Kidney tubule cell (primary cell): ENCODE data around the gene MCRIP2.
"Not testable (repeated sequence)": the region's sequence is repeated elsewhere in the genome, so short reads cannot be mapped to it uniquely, and the experiment has no call there.

Source experiments
- DNase-seq: peaks from one replicate; pipeline ENCODE4 v3.0.0-alpha.2; 2018; ENCODE audit warnings: low spot score

MCRIP2 gene, protein sequence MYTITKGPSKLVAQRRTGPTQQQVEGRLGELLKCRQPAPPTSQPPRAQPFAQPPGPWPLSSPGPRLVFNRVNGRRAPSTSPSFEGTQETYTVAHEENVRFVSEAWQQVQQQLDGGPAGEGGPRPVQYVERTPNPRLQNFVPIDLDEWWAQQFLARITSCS

DNA sequence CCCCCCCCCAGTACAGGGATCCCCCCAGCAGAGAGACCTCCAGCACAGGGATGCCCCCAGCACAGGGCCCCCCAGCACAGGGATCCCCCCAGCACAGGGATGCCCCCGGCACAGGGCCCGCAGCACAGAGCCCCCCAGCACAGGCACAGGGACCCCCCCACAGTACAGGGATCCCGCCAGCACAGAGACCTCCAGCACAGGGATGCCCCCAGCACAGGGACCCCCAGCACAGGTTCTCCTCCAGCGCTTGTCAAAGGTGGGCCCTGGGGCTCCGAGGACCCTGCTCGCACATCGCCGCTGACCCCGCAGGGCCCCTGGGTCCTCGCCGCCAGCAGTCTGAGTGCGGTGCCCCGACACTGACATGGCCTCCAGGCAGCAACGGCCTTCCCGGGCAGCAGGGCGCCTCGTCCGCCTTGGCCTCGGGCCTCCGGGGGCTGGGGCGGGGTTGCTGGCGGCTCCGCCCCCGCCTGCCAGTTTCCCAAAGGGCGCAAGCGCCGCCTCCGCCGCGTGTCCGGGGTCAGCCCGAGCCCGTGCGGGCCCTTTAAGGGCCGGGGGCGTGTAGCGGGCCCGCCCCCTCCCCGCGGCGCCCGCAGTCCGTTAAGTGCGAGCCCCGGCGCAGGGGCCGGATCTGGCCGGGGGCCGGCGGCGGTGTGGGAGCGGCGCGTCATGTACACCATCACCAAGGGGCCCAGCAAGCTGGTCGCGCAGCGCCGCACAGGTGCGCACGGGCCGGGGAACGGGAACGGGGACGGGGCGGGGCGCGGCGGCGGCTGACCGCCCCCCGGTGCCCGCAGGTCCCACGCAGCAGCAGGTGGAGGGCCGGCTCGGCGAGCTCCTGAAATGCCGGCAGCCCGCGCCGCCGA is at the start of gene MCRIP2:
MCRIP2 (plus strand) TSS at position 503 of the 863 bp plus-strand sequence; CDS start at position 667, 164 bp downstream.
- peak; percentile 86 for DNase-seq

DNA sequence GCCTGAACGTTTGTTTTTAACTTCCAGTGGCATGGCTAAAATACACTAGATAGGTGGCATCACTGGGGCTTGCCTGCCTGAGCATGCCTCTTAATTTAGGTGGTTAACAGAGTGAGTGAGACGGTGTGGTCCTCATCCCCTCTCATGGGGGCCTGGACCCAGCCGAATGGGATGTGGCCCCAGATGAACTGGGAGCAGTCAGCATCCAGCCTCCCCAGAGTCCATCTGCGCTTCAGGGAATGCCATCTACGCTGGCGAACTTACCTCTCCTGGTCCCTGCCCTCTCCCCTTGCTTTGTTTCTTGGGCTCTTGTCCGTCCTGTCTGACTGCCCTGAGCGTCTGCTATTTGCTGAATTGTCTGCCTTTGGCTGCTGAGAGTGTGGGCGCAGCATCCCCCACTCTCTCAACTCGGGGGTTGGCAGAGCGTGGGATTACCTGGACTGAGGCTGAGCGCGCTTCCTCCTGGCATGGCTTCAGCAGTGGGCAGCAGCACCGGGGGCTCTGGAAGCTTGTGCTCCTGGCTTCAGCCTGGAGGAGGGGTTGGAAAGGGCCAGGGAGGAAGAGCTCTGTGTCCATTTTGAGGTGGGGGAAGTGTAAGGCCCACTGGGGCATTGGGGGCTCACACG is 49.6 kb upstream of the MCRIP2 start:
- no peak for DNase-seq

DNA sequence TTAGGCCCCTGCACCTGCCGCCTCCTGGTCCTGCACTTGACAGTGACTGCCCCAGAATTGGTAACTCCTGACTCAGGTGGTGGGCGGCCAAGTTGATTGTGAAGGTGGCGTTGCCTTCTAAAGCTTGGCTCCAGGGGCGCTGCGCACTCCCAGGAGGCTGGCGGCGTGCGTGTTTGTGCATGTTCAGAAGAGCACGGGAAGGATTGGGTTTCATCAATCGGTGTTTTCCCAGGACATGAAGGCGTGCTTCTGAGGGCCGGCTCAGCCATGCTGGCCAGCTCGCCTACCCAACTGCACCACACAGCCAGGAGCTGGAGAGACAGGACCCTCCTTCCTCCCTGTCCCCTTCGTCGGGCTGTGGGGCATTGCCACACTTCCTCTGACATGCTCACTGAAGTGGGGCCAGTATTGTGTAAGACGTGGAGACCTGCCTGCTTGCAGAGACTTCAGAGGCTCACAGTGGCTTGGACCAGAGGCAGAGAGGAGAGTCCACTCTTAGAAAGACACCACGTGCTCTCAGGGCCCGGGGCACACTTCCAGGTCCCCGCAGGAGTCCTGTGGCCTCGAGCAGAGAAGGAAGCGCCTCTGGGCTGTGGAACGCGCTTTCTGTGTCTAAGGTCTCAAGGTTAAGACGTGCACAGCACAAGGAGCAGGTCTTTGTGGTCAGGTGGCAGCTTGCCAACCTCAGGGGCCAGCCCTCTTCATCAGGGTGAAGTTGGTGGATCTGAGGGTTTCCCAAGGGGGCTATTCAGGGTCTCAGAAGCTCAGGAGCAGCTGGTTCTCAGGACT is 48.9 kb upstream of the MCRIP2 start:
- peak; percentile 52 for DNase-seq

DNA sequence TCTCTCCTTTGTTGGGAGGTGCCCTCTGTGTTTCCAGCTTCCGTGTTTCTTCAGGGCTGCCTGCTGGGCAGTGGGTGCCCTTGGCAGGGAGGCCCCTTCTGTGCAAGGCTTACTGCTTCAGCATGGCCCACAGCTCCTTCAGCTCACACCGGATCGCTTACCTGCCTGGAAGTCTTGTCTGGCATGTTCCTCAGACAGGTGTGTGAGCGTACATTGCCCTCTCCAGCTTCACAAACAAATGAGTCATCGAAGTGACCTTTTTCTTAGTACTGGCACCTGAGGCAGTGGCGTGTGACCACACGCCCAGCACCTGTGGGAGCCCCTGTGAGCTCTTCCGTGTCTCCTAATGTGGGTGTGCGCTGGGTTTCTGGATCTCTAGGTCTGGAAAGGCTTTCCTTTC is 48.2 kb upstream of the MCRIP2 start:
- DNase-seq = peak; percentile 86

DNA sequence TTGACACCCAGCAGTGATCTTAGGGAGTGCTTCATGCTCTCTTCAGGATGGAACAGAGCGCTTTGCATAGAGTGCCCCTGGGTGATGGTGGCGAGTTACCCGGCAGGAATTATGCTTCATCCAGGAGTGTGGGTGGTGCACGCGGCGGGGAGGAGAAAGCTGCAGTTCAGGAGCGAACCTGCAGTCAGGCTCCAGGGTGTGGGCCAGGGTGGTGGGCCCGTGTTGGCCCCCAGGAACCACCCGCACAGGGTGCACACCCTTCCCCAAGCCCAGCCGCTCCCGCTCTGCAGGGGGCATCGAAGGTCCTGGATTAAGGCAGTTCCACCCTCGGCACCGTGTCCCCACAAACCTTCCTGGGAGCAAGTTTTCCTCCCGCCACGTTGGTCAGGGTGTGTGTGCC is 47.8 kb upstream of the MCRIP2 start:
- DNase-seq = no peak

DNA sequence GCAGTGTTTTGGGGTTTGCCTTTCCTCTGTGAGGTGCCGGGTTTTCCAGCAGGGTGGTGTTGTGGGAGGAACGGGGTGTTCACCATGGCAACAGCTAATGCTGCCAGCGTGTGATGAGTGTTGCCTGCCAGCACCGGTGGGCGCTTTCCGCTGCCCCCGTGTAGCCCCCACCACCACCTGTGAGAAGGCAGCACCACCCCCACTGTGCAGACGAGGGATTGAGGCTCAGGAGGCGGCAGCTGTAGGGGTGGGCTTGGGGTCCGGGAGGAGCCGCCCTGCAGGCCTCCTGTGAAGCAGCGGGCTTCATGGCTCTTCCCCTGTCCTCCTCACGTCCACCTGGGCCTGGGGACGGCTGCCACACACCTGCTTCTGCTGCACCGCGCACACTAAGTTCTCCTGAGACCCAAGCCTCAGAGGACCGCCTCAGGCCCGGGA is 46.5 kb upstream of the MCRIP2 start:
- DNase-seq = no peak

DNA sequence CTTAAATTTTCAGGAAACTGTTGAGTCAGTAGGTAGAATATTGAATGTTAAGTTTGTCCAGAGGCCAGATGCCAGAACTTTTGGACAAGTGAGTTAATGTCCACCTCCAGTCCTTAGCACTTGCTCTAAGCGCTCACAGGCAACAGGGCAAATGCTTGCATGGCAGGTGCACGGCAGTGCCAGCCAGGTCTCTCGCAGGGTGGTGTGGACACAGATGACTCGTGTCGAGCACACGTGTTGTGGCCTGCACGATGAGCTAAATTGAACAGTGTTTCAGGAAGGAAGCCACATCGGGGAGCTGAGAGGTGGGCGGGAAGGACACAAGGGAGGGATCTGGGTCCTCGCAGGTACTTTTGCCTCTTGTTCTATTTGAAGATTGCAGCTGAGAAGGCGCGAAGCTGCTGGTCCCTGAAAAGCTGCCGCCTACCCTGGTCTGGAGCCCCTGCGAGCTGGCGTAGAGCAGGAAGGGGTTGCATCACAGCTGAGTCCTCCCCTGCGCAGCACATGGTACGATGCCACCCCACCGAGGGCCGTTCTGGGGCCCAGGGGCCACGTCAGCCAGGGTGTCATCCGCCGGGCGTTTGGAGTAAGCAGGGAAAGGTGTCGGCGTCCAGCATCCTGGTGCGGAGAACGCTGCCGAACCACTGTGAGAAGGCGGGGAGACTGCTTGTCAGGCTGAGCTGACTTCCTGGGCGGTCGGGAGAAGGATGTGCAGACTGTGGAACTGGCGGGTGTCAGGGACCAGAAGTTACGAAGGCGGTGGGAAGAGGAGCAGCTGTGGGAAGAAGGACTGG is 45.5 kb upstream of the MCRIP2 start:
- peak; percentile 28 for DNase-seq

DNA sequence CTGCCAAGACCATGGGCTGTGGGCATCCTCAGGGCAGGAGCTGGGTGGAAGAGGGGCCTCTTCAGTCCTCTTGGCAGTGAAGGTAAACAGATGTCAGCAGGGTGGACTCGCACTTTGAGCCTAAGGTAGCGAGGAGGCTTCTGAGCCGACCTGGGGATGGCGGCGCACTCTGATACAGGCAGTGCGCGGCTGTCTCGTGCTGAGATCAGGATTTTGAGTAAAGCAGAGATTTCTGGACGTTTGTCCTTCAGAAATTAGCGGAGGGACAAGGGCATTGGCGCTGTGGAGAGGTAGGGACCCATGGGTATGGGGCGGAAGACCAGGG is 44.9 kb upstream of the MCRIP2 start:
- no peak for DNase-seq

DNA sequence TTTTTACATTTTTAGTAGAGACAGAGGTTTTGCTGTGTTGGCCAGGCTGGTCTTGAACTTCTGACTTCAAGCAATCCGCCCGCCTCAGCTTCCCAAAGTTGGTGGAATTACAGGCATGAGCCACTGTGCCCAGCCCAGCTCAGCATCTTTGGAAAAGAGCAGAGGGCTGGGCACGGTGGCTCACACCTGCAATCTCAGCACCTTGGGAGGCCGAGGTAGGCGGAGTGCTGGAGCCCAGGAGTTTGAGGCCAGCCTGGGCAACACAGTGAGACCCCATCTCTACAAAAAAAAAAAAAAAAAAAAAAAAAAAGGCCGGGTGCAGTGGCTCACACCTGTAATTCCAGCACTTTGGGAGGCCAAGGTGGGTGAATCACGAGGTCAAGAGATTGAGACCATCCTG is 44.0 kb upstream of the MCRIP2 start:
- DNase-seq = not testable (repeated sequence)

DNA sequence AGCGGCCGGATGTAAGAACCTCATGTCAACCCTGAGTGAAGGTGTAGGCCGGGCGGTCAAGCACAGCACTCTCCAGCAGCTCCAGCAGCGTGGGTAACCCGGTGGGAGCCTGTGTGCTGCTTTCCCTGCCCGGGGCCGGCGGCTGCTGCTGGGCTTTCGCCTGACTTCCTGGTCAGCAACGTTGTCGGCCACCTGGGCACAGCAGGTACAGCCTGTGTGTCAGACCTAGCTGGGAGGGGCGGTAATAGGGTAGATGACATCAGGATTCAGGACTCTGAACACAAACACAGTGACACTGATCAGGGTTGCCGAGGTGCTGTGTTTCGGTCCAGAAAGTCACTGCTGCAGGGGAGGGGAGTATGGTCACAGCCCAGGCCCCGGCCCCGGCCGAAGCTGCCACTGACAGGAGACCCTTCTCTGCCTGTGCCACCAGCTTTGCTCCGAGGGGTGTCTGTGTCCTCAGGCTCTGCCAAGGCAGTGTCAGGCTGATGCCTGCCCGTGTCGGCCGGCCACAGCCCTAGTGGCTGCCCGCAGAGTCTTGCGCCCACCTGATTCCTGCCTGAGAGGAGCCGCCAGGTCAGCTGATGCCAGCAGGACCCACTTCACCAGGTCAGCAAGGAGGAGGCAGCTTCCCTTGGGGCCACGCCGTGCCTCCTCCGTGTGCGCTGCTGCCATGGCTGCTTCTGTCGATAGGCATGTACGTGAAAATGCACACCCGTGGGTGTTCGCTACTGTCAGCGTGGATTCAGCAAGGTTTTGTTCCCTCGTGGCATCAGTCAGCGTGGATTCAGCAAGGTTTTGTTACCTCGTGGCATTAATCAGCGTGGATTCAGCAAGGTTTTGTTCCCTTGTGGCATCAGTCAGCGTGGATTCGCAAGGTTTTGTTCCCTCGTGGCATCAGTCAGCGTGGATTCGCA is 42.5 kb upstream of the MCRIP2 start:
- peak; percentile 35 for DNase-seq

DNA sequence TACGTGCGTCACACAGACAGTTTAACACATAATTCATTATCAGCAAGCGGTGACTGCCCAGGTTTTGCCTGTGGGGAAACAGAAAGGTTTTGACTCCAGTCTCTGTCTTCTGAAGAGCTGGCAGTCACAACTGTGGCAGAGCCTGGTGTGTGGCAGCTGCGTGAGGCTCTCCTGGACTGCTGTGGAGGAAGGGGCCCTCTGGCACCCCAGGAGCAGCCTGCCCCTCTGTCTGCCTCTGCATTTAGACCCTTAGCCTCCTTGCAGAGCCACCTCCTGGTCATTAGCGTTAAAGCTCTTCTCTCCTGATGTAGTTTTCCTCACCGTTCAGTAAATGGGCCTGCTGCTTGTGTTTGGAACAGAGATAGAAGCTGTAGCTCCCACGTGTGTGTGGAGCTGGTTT is 40.8 kb upstream of the MCRIP2 start:
- no peak for DNase-seq

DNA sequence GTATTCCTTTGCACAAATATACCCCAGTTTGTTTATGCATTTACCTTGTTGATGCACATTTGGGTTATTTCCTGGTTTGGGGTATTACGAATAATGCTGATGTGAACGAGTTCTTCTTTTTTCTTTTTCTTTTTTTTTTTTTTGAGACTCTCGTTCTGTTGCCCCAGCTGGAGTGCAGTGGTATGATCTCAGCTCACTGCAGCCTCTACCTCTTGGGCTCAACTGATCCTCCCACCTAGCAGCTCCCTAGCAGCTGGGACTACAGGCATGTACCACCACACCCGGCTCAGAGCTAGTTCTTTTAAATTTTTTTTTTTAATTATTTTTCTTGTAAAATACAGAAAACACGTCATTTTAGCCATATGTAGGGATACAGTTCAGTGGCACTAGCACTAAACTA is 37.7 kb upstream of the MCRIP2 start:
- no peak for DNase-seq

DNA sequence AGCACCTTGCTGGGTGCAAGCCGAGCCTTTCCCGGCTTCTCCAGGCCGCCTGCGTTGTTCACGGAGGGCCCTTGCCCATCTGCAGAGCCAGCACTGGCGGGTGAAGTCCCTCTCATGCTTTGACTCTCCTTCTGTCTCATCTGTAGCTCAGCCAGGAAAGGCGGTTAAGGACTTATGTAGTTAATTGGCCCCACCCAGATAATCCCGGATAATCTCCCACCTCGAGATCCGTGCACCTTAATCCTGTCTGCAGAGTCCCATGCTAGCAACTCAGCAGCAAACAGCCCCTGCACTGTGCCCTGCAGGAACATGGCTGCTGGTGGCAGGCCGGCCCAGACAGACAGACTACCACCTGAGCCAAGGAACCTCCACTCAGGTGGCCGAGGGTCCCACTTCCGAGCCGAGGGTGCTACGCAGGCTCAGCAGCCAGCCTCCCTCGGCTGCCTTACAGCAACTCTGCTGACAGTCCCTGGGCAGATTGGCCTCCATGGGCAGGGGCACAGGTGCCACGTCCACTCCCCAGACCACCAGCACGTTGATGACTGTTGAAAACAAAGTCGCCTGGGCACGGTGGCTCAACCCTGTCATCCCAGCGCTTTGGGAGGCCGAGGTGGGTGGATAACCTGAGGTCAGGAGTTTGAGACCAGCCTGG is 34.8 kb upstream of the MCRIP2 start:
- no peak for DNase-seq

DNA sequence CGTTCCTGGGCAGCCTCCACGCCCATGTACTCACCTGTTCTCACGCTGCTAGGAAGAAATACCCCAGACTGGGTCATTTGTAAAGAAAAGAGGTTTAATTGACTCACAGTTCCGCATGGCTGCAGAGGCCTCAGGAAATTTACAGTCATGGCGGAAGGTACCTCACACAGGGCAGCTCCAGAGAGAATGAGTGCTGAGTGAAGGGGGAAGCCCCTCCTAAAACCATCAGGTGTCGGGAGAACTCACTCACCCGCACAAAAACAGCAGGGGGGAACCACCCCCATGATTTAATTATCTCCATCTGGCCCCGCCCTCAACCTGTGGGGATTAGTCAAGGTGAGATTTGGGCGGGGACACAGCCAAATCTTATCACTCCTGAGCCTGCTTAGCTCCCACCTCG is 33.6 kb upstream of the MCRIP2 start:
- DNase-seq = peak; percentile 66

DNA sequence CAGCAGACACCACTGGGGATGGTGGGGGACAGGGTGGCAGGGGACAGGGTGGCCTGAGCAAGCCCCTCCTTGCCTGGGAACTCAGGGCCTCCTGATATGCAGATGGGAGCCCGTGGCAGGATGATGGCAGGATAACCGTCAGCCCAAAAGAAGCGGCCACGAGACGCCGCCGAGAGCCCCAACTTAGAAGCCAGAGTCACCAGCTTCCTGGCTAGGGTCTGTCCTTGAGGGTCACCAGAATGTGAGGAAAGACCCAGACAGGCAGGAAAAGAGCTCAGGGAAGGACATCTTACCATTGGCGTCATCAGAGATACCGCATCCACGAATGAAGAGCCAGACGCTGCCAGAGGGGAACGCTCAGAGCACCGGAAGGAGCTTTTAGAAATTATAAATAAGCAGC is 32.3 kb upstream of the MCRIP2 start:
- no peak for DNase-seq

DNA sequence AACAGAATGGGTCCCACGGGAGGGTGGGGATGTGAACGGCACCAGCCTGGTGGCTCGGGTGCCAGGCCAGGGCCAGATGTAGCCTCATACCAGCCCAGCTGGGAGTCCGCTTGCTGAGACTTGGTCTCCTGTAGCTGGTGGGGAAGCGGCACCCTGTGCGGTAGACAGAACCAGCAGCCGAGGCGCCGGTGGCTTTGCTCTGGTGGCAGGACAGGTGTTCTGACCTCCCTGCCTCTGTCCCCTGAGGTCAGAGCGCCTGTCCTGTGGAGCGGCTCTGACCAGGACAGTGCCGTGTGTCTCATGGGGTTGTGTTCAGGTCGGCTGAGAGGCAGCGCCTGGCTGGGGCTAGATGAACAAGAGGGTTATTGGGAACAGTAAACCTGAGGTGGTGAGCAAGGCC is 31.6 kb upstream of the MCRIP2 start:
- no peak for DNase-seq

DNA sequence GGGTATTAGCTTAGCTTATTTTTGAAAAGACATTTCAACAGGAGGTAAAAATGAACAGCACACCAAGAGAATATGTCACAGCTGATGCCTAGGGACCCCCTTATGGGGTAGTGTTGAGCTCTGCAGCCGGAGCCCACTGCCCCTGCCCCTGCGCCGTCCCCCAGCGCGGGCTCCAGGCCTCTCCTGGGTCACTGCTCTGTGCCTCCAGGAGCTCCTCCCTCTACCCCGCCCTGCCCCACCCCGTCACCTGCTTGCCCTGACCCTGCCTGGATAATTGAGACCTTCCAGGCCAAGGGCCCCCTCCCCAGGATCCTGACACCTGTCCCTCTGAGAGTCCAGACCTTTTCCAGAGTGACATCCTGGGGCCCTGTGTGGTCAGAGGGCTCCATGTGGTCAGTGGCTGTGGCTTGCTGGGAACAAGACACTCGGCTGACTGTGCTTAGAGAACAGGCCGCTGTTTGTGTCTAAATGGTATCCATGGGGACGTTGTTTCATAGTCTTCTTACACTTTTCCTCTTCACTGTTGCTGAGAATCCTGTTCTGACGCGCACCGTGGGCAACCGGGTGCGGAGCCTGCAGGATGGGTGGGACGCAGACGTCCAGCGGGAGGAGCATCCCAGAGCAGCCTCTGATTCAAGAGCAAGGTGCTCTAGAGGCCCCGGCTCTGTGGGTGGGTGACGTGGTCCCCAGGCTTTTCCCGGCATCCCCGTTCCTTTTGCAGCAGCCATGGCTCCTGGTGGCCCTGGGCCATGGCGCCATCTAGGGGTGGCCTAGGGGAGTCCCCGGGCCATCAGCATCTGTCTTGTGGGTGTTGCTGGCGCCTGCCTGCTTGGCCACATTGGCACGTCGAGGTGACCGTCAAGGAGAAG is 30.9 kb upstream of the MCRIP2 start:
- peak; percentile 79 for DNase-seq

DNA sequence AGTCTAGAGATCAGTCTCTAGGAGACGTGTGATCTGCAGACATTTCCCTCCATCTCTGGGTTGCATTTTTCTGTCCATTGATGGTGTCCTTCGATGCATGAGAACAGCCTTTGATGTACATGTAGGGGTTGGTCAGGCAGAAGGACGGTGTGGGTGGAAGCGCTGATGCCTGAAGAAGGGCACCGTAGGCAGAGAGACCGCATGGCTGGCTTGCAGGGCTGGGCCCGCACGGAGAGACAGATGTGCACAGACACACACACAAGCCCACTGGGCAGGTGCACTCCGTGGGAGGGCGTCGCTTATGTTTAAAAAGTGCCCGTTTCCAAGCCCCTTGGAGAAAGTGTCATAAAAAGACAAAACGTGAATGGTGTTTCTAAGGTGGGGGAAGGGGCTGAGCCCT is 26.5 kb upstream of the MCRIP2 start:
- DNase-seq = no peak
